Measurements from ENCODE around the gene PGLYRP4. TPM values are rescaled to one million over a fixed set of nuclear protein-coding genes. Genes with fewer than 3 reads are reported as not detected.

The PGLYRP4 gene
- total RNA-seq, 1 donor from 2014 or later: not detected

DNA sequence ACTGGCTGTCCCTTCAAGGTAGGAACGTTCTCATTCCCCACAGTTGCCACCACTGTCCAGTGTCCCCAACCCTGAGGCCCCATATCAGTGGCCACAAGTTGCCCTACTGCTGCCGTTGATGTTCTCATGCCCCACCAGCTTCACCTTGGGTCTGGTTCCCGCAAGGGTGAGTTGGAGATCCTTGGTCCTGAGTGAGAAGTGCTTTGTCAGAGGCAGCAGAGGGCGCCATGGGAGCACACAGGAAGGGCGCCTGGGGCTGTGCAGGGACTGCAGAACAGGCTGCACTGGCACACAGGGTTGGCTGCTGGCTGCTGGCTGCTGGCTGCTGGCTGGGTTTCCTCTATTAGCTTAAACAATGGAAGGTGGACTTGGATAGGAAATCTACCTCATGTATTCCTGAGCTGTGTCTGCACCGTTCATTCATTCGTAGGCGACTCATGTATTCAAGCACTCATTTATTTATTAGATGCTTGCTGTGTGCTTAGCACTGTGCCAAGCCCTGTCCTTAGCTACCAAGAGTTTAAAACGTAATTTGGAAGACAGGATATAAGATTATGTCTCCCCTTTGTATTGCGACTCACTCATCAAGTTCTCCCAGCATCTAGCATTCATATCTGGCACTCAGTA, 6.9 kb upstream of the PGLYRP4 start:
- no peak overlapping the region for H3K4me3 Mint-ChIP-seq
- peaks cover 27% of the 10 kb centered on the region for H3K27me3 Mint-ChIP-seq (ENCODE audit: low read depth)
- no peaks in the 10 kb centered on the region for H3K9me3 Mint-ChIP-seq
- TF ChIP-seq, protein P1, sequence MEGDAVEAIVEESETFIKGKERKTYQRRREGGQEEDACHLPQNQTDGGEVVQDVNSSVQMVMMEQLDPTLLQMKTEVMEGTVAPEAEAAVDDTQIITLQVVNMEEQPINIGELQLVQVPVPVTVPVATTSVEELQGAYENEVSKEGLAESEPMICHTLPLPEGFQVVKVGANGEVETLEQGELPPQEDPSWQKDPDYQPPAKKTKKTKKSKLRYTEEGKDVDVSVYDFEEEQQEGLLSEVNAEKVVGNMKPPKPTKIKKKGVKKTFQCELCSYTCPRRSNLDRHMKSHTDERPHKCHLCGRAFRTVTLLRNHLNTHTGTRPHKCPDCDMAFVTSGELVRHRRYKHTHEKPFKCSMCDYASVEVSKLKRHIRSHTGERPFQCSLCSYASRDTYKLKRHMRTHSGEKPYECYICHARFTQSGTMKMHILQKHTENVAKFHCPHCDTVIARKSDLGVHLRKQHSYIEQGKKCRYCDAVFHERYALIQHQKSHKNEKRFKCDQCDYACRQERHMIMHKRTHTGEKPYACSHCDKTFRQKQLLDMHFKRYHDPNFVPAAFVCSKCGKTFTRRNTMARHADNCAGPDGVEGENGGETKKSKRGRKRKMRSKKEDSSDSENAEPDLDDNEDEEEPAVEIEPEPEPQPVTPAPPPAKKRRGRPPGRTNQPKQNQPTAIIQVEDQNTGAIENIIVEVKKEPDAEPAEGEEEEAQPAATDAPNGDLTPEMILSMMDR (conservative IDR thresholded peaks at IDR 0.05): peak; percentile 66
- DNase-seq (ENCODE audit: low read depth, low spot score): peak; percentile 25
- no peaks in the 10 kb centered on the region for H3K4me1 Mint-ChIP-seq
- no peaks in the 10 kb centered on the region for H3K36me3 Mint-ChIP-seq (ENCODE audit: low read depth)
- H3K27ac Mint-ChIP-seq (ENCODE audit: unreplicated experiment): no peak overlapping the region

DNA sequence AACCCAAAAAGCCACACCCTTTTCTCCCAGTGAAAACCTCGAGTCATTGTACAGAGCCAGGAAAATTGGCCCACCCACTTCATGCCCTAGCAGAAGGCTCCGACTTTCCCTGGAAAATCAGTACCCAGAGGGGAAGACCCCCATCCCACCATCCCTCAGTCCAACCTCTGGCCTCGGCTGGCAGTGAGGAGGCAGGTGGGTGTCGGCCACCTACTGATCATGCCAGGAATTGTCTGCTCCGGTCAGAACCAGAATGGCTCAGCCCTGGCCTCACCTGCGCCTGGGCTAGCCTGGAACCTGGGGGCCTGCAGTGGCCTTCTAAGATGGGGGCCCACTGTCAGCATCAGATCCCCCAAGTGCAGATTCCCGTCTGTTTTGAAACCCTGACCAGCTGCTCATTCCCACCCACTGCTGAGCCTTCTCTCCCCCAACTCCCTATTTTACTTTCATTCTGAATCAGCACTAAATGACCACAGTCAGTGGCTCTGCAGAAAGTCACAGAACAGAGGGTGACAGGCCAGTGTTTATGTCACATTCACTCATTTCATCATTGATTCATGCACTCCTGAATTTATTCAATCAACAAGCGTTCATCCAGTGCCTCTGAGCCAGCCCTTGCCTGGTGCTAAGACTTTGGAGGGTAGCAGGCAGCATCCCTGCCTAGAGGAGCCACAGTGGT, 6.0 kb upstream of the PGLYRP4 start:
- peaks cover 35% of the 10 kb centered on the region for H3K27me3 Mint-ChIP-seq (ENCODE audit: low read depth)
- H3K36me3 Mint-ChIP-seq (ENCODE audit: low read depth): no peaks in the 10 kb centered on the region
- TF ChIP-seq, protein P1 (conservative IDR thresholded peaks at IDR 0.05): no peak
- no peaks in the 10 kb centered on the region for H3K4me1 Mint-ChIP-seq
- H3K9me3 Mint-ChIP-seq: no peaks in the 10 kb centered on the region
- H3K4me3 Mint-ChIP-seq: no peak overlapping the region
- DNase-seq (ENCODE audit: low read depth, low spot score): no peak
- no peak overlapping the region for H3K27ac Mint-ChIP-seq (ENCODE audit: unreplicated experiment)

DNA sequence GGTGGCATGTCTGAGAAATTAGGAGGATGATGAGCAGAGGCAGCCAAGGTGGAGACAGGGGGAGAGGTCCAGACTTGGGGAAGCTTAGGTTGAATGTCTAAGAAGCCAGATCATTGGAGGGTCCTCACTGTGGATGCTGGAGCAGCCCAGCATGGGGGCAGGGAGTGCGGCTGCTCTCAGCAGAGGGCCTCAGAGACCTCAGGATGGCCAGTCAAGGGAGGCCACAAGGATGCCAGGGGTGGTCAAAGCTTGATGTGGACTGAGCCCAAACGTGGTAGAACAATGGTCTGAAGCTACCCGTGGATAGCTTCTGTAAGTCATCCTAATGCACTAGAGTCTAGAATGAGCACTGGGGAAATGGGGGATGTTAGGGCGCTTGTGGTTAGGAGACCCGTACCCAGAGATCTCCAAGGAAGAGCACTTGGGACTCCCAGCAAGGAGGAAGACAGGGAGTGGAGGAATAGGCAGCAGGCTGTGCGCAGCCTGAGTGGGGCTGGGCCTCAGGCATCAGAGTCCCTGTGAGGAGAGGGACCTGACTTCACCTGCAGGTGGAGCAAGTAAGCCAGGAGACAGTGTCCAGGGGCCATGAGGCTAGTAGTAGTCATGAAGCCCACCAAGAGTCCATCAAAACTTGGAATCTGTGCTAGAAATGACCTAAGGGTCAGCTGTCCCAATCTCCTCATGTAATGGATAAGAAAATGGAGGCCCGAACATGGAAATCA, 4.7 kb upstream of the PGLYRP4 start:
- Mint-ChIP-seq H3K9me3 (no peaks in the 10 kb centered on the region), H3K4me1 (no peaks in the 10 kb centered on the region), H3K27me3 (ENCODE audit: low read depth) (peaks cover 47% of the 10 kb centered on the region), H3K36me3 (ENCODE audit: low read depth) (no peaks in the 10 kb centered on the region), H3K27ac (ENCODE audit: unreplicated experiment) (no peak overlapping the region), H3K4me3 (no peak overlapping the region)
- TF ChIP-seq, protein P1 (conservative IDR thresholded peaks at IDR 0.05): peak; percentile 64
- DNase-seq (ENCODE audit: low read depth, low spot score): peak; percentile 5

DNA sequence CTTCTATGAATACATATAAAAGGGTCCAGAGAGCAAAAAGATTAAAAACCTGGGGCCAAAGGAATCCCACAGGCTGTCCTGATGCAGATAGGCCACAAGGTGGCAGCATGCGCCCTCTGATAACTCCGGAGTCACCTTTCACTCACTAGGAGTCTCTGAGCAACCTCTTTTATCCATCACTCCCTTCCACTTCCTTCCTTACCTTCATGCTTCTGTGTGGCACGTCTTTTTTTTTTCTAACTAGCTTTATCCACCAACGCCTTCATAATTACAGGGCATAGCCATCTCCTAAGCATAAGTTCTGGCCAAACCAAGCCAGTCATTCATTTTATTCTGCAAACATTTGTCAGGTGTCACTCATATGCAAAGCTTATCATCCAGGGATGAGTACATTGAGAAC, 3.9 kb upstream of the PGLYRP4 start:
- Mint-ChIP-seq H3K27me3 (ENCODE audit: low read depth) (peaks cover 52% of the 10 kb centered on the region), H3K4me3 (no peak overlapping the region), H3K27ac (ENCODE audit: unreplicated experiment) (no peak overlapping the region), H3K36me3 (ENCODE audit: low read depth) (no peaks in the 10 kb centered on the region), H3K4me1 (no peaks in the 10 kb centered on the region), H3K9me3 (no peaks in the 10 kb centered on the region)
- TF ChIP-seq, protein P1 (conservative IDR thresholded peaks at IDR 0.05): peak; percentile 98
- peak; percentile 56 for DNase-seq (ENCODE audit: low read depth, low spot score)

DNA sequence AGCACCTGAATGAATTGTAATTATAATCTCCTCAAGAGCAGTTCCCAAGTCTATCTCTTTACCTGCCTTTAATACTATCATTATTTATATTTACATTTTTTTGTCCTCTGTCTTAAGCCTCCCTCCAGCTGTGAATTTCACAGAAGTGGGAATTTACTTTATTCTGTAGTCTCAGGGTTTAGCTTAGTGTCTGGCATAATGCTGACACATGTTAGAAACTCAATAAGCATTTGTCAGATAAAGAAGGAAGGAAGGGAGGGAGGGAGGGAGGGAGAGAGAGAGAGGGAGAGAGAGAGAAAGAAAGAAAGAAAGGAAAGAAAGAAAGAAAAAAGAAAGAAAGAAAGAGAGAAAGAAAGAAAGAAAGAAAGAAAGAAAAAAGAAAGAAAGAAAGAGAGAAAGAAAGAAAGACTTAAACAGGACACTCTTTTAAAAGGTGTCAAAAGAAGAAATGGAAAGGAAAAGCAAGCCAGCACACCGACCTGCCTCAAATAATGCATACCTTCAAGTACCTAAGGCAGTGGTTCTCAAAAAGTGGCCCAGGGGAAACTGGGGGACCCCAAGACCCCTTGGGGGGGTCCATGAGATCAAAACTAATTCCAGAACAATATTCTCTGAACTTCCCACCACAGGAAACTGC, 1.8 kb upstream of the PGLYRP4 start:
- DNase-seq (ENCODE audit: low read depth, low spot score): no peak
- Mint-ChIP-seq H3K36me3 (ENCODE audit: low read depth) (no peaks in the 10 kb centered on the region), H3K9me3 (no peaks in the 10 kb centered on the region), H3K27me3 (ENCODE audit: low read depth) (peaks cover 64% of the 10 kb centered on the region), H3K4me3 (no peak overlapping the region), H3K27ac (ENCODE audit: unreplicated experiment) (no peak overlapping the region), H3K4me1 (no peaks in the 10 kb centered on the region)
- TF ChIP-seq, protein P1 (conservative IDR thresholded peaks at IDR 0.05): no peak
